ENCODE measurements around the gene DAP3.
A peak's percentile ranks its signal among the peaks of the same experiment; 100 is the strongest.
"Not testable (repeated sequence)": the region's sequence is repeated elsewhere in the genome, so short reads cannot be mapped to it uniquely, and the experiment has no call there.

DAP3 gene

GRCh38 chr1:155689081-155689607 lies at the start of gene DAP3:
Gene DAP3 (plus strand): TSS chr1:155689091. CDS start chr1:155709780, 20,689 bp downstream.
- POLR2A ChIA-PET (ENCODE audit: low non-redundant PET); CTCF ChIA-PET: not testable (repeated sequence)
- H3K27ac ChIP-seq = peak within 1 kb of the TSS; percentile 92
- DNase-seq (ENCODE audit: low spot score) = peak; percentile 77

GRCh38 chr1:155640367-155640766 lies 48.5 kb upstream of the DAP3 start:
- DNase-seq (ENCODE audit: low spot score) = no peak
- H3K27ac ChIP-seq = no peak overlapping the region
- TF ChIP-seq, protein P1, sequence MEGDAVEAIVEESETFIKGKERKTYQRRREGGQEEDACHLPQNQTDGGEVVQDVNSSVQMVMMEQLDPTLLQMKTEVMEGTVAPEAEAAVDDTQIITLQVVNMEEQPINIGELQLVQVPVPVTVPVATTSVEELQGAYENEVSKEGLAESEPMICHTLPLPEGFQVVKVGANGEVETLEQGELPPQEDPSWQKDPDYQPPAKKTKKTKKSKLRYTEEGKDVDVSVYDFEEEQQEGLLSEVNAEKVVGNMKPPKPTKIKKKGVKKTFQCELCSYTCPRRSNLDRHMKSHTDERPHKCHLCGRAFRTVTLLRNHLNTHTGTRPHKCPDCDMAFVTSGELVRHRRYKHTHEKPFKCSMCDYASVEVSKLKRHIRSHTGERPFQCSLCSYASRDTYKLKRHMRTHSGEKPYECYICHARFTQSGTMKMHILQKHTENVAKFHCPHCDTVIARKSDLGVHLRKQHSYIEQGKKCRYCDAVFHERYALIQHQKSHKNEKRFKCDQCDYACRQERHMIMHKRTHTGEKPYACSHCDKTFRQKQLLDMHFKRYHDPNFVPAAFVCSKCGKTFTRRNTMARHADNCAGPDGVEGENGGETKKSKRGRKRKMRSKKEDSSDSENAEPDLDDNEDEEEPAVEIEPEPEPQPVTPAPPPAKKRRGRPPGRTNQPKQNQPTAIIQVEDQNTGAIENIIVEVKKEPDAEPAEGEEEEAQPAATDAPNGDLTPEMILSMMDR (conservative IDR thresholded peaks at IDR 0.05; ENCODE audit: low read depth) = no peak
- CTCF ChIA-PET = no interaction called here
- POLR2A ChIA-PET (ENCODE audit: low non-redundant PET) = interaction anchor here (0.7 kb wide), 1 partner anchor 65 kb away, joined by 6 read pairs; no protein-coding TSS in a partner anchor

GRCh38 chr1:155642559-155643180 lies 46.2 kb upstream of the DAP3 start:
- DNase-seq (ENCODE audit: low spot score); POLR2A ChIA-PET (ENCODE audit: low non-redundant PET); CTCF ChIA-PET; H3K27ac ChIP-seq: not testable (repeated sequence)

GRCh38 chr1:155643230-155643629 lies 45.7 kb upstream of the DAP3 start:
- no peak for DNase-seq (ENCODE audit: low spot score)
- TF ChIP-seq, protein P1 (conservative IDR thresholded peaks at IDR 0.05; ENCODE audit: low read depth) = no peak
- POLR2A ChIA-PET (ENCODE audit: low non-redundant PET) = no interaction called here
- CTCF ChIA-PET = no interaction called here
- H3K27ac ChIP-seq = no peak overlapping the region

DNA sequence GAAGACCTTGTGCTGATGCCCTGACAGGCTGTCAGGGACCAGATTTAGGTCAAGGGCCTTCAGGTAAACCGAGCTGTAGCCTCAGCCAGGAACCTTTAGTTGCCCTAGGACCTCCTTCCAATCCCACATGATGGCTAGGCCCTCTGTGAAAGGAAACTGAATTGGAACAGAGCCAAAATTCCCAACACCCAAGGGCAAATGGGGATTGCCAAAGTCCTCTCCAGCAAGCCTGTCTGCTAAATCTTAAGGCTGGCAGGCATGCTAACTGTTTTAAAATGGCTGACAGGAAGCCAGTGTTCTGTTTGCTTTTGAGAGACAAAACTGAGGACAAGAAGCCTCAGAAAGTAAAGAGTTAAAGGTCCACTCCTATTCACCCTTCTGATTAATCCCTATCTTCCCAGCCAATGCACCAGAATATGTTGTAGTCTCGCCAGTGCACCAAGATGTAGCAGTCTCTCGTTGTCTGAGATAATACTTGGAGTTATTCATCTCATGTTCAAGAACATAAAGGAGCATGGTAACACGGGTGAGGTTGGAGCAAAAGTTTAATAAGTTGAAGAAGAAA lies 43.8 kb upstream of the DAP3 start:
- CTCF ChIA-PET = no interaction called here
- H3K27ac ChIP-seq = no peak overlapping the region; the same call in 1 of the 2 replicates
- POLR2A ChIA-PET (ENCODE audit: low non-redundant PET) = no interaction called here
- no peak for DNase-seq (ENCODE audit: low spot score)
- TF ChIP-seq, protein P1 (conservative IDR thresholded peaks at IDR 0.05; ENCODE audit: low read depth) = no peak

GRCh38 chr1:155645648-155646047 lies 43.2 kb upstream of the DAP3 start:
- H3K27ac ChIP-seq = no peak overlapping the region; the same call in 1 of the 2 replicates
- POLR2A ChIA-PET (ENCODE audit: low non-redundant PET) = no interaction called here
- TF ChIP-seq, protein P1 (conservative IDR thresholded peaks at IDR 0.05; ENCODE audit: low read depth) = no peak
- DNase-seq (ENCODE audit: low spot score) = no peak
- CTCF ChIA-PET = interaction anchor here (0.5 kb wide), 1 partner anchor 673 kb away, joined by 4 read pairs; no protein-coding TSS in a partner anchor

GRCh38 chr1:155646307-155646706 lies 42.6 kb upstream of the DAP3 start:
- no peak for DNase-seq (ENCODE audit: low spot score)
- TF ChIP-seq, protein P1 (conservative IDR thresholded peaks at IDR 0.05; ENCODE audit: low read depth) = no peak
- ChIA-PET POLR2A (ENCODE audit: low non-redundant PET) (no interaction called here), CTCF (interaction anchor here (0.6 kb wide), 1 partner anchor 68 kb away, joined by 3 read pairs; no protein-coding TSS in a partner anchor)
- no peak overlapping the region for H3K27ac ChIP-seq

Data from RWPE1 (cell line).